ENCODE results near the gene NFRKB.

Gene NFRKB

DNA sequence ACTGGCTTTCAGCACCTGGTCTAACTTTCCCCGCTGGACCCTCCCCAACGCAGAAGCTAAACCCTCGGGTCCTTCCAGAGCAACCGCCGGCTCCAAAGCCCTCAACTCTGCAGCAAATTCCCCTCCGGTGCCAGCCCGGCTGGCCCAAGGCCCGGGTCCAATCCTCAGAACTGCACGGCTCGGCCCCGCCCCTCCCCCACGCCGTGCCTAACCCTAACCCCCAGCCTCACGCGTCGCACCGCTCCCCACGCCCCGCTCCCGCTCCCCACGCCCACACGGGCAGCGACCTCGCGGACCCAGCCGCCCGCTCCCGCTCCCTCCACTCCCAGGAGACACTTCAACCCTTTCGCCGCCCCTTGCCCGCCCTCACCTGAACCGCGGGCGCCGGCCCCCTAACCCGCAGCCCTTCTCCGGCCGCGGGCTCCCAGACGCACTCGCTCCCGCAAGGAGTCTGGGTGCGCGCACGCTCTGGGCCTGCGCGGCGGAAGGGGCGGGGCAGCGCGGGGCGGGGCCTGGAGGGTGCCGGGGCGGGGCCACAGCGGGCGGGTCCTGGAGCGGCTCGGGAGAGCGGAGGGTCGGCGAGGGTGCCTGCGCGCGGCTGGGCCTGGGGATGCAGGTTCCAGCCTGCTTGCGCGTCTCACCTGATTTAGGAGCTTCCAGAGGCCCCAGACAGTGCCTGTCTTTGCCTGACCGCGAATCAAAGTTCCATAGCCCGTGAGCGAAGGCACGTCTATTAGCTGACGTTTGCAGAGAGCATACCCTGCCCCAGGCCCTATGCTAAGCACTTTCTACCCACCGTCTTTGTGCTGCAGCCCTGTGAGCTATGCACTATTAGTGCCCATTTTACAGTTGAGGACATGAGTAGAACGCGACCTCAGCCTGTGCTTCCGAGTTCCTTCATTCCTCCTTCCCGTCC, at the start of gene NFRKB:
NFRKB (minus strand) TSS at position 453 of the 916 bp plus-strand sequence. CDS start 2,729 bp downstream, outside the sequence.
- peak; percentile 88 for DNase-seq

DNA sequence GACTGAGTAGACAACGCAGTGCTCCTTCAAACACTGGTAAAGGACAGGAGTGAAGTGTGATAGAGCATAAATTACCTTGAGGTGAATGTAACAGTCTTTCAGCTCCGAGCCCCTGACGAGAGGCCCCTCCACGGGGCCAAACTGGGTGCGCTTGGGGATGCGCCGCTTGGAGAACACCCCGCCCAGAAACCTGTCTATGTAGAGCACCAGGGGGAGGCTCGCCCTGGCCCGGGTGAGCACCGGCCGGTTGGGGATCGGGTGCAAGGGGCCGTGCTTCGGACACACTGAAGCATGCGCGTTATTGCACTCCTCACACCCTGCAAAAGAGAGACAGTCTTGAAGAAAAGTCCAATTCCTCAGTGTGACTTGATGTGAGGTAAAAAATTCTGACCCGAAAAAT, 49.3 kb upstream of the NFRKB start:
- no peak for DNase-seq

DNA sequence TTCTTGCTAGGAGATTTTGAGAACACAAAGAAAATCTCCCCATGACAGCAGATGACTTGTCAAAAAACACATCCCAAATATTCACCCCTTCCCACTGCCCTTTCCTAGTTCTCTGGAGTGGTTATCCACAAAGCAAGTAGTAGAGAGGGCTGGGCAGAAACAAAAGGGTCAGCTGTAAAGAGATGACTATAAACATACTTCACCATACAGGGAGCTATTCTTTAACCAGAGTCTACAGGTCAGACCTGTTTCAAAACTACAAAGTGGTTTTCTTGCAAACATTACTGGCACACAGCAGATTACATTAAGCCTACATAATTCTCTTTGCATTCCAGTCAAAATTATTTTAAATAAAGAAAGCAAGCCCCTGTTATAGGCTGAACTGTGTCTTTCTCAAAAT, 47.7 kb upstream of the NFRKB start:
- no peak for DNase-seq

DNA sequence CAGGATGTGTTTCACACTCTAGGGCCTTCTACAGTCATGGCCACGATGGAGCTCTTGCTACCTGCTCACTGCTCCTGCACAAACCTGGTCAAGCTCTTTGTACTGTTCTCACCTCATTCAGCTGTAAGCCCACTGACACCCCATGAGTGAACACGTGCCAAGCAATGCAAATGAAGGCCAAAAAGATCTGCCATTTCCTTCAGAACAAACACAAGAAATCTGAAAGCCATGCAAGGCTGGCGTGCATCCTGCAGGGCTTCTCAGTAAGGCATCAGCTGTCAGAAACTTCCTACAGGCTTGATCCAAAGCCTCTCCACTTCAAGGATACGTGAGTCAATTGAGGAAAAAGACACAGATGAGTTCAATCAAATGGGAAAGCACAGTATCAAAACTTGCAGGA, 44.1 kb upstream of the NFRKB start:
- DNase-seq, result no peak

DNA sequence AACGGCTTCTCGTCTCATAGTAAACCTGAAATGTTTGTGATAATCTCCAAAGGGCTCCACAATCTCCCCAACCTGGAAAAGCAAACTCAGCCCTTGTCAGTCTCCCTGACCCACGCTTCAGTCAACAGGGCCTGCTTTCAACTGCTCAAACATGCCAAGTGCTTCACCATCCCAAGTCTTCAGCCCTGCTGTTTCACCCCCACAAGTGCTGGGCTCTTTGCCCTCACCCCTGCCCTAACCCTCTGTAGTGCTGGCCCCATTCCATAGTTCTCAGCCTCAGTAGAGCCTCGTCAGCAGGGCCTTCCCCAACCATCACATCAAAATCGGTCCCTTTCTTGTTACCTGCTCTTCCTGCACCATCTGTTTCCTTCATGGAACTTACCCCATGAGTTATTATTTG, 43.4 kb upstream of the NFRKB start:
- DNase-seq, result no peak

DNA sequence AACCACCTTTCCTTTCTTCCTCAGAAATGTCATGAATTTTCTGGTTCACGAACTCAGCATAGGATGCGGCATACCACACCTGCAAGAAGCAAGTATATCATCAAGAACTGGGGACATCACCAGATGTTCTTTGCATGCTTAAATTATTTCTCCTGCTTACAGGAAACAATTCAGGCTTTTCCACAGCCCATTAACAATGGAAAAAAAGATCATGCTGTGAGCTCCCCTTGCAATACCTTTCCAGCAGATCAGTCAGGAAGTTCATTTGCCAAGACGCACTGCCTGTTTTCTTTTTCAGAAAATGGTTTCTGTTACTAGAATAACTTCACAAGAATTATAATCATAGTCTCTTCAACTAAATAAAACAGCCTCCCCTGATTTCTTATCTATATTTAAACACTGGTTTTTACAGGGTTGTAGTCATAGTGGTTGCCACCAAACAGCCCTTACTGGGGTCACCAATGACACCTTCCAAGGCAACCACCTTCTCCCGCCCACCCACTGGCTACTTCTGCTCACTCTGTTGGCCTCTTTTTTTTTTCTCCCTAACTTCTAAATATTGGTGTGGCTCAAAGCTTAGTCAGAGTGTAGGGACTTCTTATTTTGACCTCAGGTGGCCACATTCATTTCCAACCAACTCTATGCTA, 42.3 kb upstream of the NFRKB start:
- no peak for DNase-seq

DNA sequence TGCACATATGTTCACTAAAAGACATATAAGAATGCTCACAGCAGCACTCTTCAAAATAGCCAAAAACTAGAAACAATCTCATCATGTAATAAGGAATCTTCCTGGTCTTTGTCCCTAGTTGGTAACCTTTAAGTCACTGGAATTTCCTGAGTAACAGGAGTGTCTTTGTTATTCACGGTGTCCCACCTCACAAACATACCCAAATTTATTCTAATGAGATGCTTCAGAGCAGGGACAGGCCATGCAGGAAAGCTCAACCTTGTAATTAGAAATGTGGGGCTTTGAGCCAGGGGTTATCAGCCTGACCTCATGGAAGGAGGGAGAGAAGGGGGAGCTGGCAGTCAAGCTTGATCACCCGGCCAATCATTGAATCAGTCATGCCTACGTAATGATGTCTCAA, 40.3 kb upstream of the NFRKB start:
- DNase-seq, result no peak

DNA sequence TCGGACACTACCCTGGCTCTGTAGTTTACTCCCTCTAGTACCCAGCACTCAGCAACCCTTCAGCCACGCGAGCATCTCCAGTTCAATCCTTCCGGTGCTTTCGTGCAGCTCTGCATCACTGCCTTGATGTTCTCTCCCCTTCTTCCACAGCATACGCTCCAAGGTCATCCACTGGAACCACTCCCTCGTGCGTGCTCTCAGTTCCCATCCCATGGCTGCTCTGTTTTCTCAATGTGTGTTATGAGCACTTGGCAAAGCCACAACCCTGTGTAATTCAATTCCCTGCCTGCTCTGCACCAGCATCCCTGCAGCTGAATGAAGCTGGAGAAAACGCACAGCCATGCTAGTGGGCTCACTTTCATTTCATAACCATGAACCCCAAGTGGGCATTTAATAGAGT, 38.5 kb upstream of the NFRKB start:
- DNase-seq, result no peak

DNA sequence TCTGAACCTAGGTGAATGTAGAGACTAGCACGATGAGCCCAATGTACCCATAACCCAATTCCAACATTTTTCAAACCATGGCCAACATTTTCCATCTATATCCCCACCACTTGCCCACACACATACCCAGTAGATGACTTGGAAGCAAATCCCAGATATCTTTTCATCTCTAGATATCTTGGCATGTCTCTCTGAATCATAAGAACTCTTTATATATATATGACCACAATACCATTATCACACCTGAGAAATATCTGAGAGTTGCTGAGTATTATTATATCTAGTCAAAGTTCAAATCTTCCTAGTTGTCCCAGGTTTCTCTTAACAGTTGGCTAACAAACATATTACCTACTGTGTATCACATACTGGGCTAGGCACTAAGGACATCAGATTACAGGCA, 37.9 kb upstream of the NFRKB start:
- no peak for DNase-seq

DNA sequence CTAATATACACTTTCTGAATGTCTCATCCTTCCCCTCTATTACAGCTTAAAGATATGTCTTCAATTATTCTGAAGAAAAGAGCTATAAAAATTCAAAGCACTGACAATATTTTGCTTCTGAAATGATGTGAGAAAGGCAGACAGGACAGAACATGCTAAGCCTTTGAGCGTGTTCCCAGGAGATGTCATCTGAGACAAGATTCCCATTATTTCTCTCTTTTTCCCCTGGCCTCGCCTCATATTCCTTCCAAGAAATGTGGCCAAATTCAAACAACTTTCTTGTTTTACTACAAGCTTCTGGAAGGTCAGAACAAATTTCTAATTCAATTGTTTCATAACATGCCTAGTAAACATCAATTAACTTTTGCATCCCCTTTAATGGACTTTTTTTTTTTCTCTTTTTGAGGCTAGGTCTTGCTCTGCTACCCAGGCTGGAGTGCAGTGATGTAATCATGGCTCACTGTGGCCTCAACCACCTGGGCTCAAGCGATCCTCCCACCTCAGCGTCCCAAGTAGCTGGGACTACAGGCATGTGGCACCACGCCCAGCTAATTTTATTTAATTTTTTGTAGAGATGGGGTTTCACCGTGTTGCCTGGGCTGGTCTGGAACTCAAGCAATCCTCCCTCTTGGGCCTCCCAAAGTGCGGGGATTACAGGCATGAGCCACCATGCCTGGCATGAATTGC, 37.1 kb upstream of the NFRKB start:
- no peak for DNase-seq

DNA sequence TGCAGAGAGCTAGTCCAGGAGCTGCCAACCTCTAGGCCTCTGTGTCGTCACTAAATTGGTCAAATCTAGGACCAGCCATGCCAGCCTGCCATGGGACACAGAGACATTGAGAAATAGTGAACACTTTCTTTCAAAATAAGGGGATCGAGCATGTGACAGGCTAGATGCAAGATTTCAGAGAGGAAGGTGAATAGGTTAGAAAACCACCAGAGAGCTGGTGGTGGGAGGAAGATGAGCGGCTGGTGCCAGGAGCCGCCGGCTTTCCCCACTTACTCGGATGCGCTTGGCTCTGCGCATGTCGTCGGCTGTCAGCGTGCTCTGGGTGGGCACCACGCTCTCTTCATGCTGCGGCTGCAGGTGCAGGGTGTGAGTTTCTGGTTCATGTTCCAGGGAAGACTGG, 35.4 kb upstream of the NFRKB start:
- no peak for DNase-seq

DNA sequence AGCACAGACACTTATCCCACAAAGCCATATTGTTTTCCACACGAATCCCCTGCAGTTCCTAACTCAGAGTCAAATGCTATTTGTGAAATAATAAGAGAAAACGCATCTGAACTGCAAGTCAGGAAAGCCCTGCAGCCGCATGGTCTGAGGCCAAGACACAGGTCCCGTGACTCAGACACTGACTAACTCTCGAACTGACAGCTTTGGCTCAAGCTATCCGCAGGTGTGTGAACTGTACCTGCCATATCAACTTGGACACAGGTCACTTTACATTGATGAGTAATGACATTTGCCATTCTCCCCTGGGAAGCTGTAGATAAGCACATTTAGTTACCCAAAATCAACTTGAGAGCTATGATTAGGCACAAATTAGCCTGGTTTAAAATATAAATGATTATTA, 34.9 kb upstream of the NFRKB start:
- DNase-seq, result no peak

DNA sequence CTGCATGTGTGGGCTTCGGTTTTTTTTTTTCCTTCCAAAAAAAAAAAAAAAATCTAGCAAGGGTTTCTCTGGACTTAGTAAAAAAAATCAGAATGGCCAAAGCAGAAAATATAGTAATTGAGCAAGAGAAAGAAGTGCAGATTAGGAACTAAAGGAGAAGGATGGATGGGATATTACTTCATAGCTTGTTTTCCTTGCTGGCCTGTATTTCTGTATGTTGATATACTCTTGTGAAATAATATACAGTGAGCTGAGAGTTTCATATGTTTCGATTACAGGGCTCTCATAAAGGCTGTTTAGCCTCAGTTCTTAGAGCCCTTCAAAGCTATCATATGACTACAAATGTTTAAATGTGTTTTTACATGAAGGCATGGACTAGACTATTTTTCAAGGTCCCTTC, 34.3 kb upstream of the NFRKB start:
- DNase-seq, result no peak

DNA sequence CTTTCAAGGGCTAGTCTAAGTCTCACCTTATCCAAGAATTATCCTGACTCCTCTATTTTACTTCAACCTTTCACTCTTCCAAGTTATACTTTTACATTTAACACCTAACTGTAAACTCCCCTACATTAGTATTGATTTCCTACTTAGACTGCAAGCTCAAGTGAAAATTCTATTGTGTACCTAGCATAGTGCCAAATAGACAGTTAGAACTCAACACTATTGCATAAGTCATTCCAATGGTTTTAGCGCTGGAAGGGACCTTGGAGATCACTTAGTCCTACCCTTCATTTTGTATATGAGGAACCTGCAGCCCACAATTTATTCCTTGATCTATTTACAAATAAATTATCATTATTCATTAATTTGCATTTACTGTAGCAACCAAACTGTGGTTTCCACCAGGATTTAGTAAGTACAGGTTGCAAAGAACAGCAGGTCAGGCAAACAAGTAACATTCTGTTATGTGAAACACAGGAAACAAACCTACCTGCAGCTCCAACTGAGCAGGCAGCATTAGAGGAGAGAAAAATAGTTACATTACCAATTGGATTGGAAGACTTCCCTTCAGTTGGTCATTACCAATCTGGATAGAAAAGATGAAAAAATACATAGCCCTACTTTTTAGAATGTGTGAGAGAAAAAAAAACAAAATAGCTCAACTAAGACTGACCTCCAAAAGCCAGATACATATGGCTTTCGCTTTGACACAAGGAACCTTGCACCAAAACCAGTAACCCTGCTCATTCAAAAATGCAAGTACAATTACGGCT, 33.7 kb upstream of the NFRKB start:
- no peak for DNase-seq

DNA sequence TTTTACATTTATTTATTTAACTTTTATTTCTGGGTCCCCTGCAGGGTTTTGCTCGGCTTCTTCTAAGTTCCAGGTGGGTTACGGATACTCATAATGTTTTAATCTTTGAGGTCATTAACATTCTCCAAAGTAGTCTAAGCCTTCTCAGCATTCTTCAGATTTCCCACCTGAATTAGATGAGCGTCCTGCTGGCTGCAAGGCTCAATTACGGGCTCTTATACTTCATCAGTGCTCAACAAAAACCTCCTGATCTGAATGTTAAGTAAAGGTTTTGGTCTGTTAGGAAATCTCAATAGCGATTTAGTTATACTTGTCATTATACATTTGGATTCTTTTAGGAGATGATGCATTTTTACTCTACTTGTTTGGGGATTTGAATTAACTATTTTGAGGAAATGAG, 27.3 kb upstream of the NFRKB start:
- DNase-seq, result no peak

DNA sequence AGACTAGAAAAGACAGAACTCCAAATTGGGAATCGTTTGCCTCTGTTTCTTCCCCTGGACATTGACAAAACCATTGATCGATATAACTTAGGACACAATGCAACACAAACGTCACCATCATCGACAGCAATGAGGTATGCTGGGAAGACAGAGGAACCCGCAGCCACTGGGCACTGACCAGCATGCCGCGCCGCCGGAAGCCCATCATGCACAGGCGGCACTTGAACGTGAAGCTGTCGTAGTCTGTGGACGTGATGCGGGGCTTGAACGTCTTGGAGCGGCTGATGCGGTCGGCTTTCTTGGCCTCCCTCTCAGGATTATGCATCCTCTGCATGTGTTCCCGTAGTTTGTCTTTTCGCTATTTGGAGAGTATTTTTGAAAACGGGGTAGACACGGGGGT, 23.0 kb upstream of the NFRKB start:
- DNase-seq, result no peak

DNA sequence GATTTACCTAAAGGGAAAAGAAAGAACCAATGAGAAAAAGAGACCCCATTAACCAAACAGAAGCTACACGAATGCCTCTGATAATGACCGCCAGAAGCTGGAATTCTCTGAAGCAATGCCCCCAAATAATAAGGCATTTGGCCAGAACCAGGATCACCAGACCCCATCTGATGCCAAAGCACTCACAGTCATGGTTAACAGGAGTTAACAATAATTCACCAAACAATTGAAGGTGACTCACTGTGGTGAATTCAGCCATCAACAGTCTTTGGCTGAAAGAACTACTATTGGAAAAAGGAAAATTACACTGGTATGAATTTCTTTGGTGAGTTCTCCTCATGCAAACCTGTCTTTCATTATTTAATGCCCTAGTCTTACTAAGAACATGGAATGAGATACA, 21.9 kb upstream of the NFRKB start:
- no peak for DNase-seq

DNA sequence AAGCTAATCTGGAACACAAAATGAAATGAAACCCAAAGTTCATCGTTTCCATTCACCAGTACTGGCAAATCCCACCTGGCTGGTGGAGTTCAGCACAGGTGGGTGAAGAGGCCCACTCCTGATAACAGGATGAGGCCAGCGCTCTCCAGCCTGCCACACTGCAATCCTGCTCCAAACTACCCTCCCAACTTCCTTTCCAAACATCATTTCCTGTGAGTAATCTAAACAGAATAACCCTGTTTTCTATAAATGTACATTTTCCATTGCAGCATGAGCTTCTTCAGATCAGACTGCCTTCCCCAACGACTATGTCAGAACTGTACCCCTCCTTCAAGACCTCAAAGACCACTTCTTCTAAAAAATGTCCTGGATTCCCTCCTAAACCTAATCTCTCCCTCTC, 15.9 kb upstream of the NFRKB start:
- DNase-seq, result no peak

DNA sequence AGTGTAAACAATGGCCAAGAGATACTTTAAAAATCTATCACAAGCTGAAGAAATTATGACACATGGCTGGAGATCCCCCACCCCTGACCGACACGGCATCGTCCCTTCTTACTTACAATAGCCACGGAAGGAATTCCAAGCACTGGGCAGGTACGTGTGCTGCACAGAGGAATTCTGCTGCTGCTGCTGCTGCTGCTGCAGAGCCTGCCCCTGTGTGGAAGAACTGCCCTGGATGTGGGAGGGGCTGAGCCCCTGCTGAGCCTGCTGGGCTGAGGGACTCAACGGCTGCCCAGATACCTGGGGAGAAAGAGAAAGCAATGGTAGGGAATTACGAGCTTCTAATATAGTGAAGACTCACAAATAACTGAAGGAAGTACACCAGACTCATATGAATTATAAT, 15.0 kb upstream of the NFRKB start:
- DNase-seq, result no peak

DNA sequence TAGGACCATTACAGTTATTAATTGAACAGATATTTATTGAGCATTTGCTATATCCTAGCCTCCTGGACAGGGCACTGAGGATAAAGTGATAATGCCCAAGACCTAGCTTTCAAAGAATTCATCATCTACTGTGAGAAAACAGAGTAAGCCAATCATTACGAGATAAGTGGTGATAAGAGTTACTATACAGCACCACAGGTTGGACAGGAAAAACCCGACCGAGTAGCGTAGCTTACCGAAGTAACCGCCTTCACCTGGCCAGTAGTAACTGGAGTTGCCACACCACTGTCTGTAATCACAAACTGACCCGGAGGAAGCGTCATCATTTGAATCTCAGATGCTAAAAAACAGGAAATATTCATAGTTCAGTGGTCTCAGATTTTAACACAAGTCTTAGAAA, 10.0 kb upstream of the NFRKB start:
- no peak for DNase-seq

DNA sequence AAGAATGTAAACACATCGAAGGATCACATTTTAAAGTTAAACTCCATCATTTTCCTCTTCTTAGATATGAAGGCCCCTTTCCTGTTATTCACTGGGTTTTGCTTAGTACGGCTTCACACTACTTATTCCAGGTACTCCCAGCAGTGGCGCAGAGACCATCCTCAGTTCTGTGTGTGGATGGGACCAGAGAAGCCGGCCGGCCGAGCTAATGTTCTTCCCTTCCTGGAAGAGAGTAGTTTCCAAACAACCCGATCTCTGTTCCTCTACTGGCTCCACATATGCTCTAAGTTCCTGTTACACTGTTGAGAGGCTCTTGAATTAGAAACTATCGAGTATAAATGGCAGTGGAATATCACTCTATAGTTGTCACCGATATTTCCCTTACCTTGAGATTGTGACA, 684 bp upstream of the NFRKB start:
- DNase-seq, result no peak

DNA sequence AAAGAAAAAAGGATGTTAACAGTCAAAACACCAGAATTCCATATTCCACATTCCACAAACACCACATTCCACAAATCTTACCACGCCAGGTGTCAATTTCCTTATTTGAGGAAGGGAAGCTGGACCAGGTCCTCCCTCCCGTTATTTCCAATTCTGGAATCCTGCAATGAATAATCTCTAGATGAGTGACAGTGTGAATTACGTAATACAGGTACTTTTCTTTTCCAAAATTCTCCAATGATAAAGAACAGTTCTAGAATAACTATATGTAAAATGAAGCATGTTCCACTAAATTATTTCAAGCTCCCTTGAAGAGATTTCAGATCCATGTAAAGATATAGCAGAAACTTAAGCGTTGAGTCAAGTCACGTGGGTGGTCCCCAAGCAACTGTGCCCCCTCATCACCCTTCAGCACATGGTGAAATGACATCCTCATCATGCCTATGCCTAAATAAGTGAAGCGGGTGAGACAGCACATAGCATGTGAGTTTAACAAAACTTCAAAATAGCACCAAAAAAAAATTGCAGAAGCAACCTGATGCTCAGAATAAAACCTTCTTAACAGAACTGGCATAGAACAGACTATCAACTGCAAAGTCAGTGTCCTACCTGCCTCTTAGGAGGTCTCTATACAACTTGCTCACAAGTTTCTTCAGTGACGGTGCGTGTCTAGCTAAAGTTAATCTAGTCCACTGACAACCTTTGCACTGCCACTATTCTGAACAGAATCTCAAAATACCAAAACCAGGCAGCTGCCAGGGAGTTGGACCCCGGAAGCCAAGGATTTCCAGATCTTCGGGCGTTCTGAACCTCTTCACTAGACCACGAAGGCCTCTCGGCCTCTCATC, 876 bp downstream of the NFRKB start:
- DNase-seq, result peak; percentile 2
